ENCODE measurements around the gene C1RL.

C1RL gene

DNA sequence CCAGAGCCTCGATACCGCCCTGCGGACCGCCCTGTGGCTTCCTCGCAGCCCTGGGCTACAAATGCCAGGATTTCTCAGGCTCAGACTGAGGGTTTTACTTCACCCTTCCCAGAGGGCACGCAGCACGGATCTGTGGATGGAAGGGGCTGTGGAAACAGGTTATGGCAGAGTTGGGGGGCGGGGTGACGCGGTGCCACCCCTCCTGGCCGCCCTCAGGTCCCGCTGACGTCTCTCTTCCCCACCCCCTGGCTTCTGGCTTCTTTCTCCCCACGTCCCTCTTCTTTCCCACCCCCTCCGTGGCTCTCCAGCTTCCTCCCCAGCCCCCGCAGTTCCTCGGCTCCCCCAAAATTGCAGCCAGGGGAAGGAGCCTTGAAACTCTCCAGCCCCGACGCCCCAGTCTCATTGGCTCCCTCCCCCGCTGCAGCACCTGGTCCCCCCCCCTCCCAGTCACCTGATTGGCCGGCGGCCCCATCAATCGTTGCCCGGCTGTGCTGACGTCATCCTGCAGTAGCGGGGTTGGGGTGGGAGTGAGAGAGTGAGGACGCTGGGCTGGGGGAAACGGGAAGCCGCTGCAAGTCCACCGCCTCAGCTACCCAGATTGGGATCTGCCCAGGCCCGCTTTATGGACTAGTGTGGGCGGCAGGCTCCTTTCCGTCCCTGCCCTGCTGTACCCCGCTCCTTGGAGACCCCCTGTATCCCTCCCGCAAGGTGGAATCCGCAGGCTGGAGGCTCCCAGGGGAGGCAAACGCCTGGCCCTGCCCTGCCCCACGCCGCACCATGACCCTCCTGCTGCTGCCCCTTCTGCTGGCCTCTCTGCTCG is 21.1 kb upstream of the C1RL start, which contains the start of gene CLSTN3:
TSS of gene CLSTN3 (plus strand) at position 500 of the 820 bp plus-strand sequence. CDS start at position 778, 278 bp downstream.
- DNase-seq (ENCODE audit: extremely low read depth, low read depth) = no peak
- TF ChIP-seq, protein P1, sequence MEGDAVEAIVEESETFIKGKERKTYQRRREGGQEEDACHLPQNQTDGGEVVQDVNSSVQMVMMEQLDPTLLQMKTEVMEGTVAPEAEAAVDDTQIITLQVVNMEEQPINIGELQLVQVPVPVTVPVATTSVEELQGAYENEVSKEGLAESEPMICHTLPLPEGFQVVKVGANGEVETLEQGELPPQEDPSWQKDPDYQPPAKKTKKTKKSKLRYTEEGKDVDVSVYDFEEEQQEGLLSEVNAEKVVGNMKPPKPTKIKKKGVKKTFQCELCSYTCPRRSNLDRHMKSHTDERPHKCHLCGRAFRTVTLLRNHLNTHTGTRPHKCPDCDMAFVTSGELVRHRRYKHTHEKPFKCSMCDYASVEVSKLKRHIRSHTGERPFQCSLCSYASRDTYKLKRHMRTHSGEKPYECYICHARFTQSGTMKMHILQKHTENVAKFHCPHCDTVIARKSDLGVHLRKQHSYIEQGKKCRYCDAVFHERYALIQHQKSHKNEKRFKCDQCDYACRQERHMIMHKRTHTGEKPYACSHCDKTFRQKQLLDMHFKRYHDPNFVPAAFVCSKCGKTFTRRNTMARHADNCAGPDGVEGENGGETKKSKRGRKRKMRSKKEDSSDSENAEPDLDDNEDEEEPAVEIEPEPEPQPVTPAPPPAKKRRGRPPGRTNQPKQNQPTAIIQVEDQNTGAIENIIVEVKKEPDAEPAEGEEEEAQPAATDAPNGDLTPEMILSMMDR (IDR thresholded peaks at IDR 0.05; ENCODE audit: low read depth, low read length, missing control alignments) = no peak
- peak within 1 kb of the TSS; percentile 53 for H3K4me3 ChIP-seq (replicated peaks; ENCODE audit: low read depth, low read length)

DNA sequence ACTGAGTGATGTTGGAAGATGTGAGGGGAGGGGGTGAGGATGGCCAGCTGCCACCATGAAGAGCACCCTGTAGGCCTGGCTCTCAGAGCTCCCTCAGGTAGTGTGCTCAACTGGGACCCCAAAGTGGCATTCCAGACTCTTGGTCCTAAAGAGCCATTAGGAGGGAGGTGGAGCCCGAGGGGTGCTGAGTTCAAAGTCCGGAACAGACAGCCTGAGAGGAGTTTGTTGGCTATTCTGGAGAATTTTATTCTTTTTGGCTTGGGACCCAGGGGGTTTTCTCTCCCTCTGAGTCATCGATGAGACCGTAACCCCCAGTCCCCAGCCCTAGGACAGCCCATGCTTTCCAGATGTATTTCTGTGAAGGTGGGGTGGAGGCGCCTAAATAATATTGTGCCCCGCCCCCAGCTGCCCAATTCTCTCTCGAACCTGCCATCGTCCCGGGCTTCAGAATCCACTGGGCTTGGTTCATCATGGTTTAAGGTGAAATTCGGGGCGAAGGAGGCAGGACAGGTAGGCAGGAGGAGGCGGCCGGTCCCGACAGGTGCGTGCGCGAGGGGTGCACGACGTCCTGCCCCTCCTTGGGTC is 20.4 kb upstream of the C1RL start:
- TF ChIP-seq, protein P1 (IDR thresholded peaks at IDR 0.05; ENCODE audit: low read depth, low read length, missing control alignments) = no peak
- H3K4me3 ChIP-seq (replicated peaks; ENCODE audit: low read depth, low read length) = peak overlapping the region; percentile 53
- no peak for DNase-seq (ENCODE audit: extremely low read depth, low read depth)

DNA sequence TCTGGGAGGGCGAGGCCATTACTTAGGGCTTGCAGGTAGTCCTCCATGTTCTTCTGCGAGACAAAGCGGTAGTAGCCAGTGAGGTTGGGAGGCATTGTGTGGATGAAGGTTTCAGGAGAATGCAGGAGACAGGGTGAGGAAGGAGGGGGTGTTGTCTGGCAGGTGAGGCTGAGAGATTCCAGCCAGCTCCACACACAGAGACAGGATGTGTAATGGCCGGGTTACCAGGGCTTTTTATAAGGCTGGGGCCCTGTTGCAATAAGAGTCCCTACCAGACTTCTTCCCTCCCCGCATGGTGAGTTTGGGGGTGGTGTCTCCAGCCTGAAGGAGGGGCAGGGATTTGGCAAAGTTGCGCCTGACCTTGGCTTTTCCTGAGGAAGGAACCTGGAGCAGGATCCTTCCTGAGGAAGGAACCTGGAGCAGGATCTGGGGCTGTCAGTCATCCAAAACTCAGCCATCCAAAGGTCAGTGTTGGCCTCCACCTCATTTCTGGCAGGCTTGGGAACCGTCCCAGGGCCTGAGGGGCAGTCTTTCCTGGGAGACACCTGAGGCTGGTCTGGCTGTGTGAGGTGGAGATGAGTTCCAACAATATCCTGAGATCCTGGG is 19.8 kb upstream of the C1RL start, which contains the start of gene RBP5:
TSS of gene RBP5 (minus strand) at position 209 of the 606 bp plus-strand sequence. CDS start at position 95, 114 bp downstream.
- DNase-seq (ENCODE audit: extremely low read depth, low read depth) = no peak
- TF ChIP-seq, protein P1 (IDR thresholded peaks at IDR 0.05; ENCODE audit: low read depth, low read length, missing control alignments) = no peak
- peak within 1 kb of the TSS; percentile 53 for H3K4me3 ChIP-seq (replicated peaks; ENCODE audit: low read depth, low read length)

DNA sequence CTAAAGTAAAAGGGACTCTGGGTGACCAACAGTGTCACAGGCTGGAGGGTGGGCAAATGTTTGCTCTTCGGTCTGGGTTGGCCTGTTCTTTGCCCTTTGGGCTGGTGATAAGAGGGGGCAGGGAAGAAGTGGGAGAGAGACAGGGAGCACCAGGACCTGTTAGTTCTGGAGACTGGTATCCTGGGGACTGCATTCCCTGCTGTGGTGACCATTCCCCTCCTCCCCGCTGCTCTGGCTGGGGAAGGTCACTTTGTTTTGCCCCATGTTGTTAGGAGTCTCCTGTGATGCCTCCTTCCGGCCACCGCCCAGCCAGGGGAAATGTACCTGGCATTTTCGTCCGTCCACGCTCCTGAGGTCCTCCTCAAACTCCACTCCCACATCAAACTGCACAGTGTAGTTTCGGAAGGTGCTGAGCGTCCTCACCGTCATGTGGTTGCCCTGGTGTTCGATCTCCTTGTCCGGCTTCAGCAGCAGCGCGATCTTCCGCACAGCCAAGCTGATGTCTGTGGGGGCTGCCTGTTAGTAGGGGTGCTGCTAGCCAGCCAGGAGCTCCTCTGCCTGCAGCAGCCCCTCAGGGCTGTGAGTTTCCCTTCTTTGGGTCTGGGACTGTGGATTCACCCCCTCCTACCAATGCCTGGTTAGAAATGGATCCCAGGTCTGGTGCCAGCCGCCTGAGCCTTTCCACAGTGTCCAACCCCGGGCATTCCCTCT is 19.1 kb upstream of the C1RL start:
- TF ChIP-seq, protein P1 (IDR thresholded peaks at IDR 0.05; ENCODE audit: low read depth, low read length, missing control alignments) = no peak
- no peak for DNase-seq (ENCODE audit: extremely low read depth, low read depth)
- H3K4me3 ChIP-seq (replicated peaks; ENCODE audit: low read depth, low read length) = no peak overlapping the region

DNA sequence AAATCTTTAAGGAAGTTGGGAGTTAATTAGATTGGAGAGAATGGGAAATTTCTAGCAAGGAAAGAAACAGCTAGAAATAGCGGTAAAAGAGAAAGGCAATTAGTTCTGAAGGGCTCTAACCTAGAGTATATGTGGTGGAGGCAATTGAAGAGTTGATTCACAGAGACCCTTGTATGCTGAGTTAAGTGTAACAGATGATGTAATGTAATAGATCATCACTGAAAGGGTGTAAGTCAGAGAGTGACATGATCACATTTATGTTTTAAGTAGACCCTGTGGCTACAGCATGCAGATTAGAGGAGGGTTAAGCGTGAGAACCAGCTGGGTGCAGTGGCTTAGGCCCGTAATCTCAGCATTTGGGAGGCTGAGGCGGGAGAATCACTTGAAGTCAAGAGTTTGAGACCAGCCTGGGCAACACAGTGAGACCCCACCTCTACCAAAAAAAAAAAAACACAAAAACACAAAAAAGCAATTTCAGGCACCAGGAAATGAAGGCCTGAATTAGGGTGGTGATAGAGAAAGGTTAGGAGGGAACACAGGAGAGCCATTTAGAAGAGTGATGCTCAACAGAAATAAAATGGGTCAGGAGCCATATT is 16.7 kb upstream of the C1RL start:
- TF ChIP-seq, protein P1 (IDR thresholded peaks at IDR 0.05; ENCODE audit: low read depth, low read length, missing control alignments) = no peak
- no peak overlapping the region for H3K4me3 ChIP-seq (replicated peaks; ENCODE audit: low read depth, low read length)
- DNase-seq (ENCODE audit: extremely low read depth, low read depth) = no peak
